Neural progenitor cell (in vitro differentiated cells): Measurements from ENCODE around the gene RAI14.

Experiments used
- CTCF ChIP-seq: fragments of 200-600 bp; sonication (generic); IDR thresholded peaks from 2 replicates; pipeline ENCODE4 v1.5.1; 2017; ENCODE audit warnings: antibody characterized with exemption, mild to moderate bottlenecking
- EZH2 ChIP-seq: fragments of 200-600 bp; sonication (generic); IDR thresholded peaks from 2 replicates; pipeline ENCODE4 v1.6.1; 2017; ENCODE audit warnings: antibody characterized with exemption, mild to moderate bottlenecking, moderate library complexity
- EZH2phosphoT487 ChIP-seq: fragments of 200-600 bp; sonication (generic); IDR thresholded peaks from 2 replicates; pipeline ENCODE4 v1.6.1; 2017; ENCODE audit warnings: antibody characterized with exemption

DNA sequence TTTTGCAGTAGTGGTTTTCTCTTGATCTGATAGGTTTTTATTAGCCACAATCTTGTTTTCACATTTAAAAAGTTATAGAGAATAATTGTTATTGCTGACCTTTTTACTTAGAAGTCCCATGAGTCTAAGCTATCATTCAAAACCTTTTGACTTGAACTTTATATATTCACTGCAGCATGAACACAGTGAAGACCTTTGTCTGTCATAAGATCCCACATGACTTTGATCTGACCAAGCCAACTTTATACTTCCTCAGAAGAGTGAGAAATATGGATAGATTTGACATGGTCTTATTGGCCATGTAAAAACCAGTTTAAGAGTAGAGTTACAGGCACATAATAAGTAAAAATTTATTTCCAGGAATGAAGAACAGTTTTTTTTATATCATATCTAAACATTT, 225.1 kb downstream of the RAI14 start:
- TF ChIP-seq CTCF (no peak), EZH2 (no peak), EZH2phosphoT487 (no peak)
